Measurements from ENCODE around the gene RNASEH2B. TPM values are rescaled to one million over a fixed set of nuclear protein-coding genes. Genes with fewer than 3 reads are reported as not detected.

The RNASEH2B gene
- total RNA-seq, 1 donor from 2014 or later: 46.5 TPM

- intact Hi-C loops (cut with DNase I): no loop called here
- Histone ChIP-seq H3K4me1 (peaks cover 9% of the 10 kb centered on the region), H3K27me3 (no peaks in the 10 kb centered on the region), H3K4me3 (no peak overlapping the region), H3K36me3 (no peaks in the 10 kb centered on the region), H3K9me3 (no peaks in the 10 kb centered on the region), H3K27ac (peak overlapping the region; percentile 69)
- no peak for TF ChIP-seq CTCF (IDR thresholded peaks at IDR 0.05)
- DNase-seq (no peak), ATAC-seq (no peak)
Observed at GRCh38 chr13:50894012-50894411, 15.6 kb upstream of the RNASEH2B start.

- Histone ChIP-seq H3K4me1 (peaks cover 9% of the 10 kb centered on the region), H3K36me3 (no peaks in the 10 kb centered on the region), H3K9me3 (no peaks in the 10 kb centered on the region), H3K27me3 (no peaks in the 10 kb centered on the region), H3K4me3 (no peak overlapping the region), H3K27ac (no peak overlapping the region)
- no peak for ATAC-seq
- TF ChIP-seq CTCF (IDR thresholded peaks at IDR 0.05): no peak
- no peak for DNase-seq
- intact Hi-C loops (cut with DNase I): no loop called here
Observed at GRCh38 chr13:50894504-50894903, 15.1 kb upstream of the RNASEH2B start.

GRCh38 chr13:50898338-50898737 lies 11.3 kb upstream of the RNASEH2B start:
- no peak for ATAC-seq

GRCh38 chr13:50901701-50902100 lies 7.9 kb upstream of the RNASEH2B start:
- Histone ChIP-seq H3K27ac (no peak overlapping the region), H3K4me1 (no peaks in the 10 kb centered on the region), H3K4me3 (no peak overlapping the region), H3K36me3 (no peaks in the 10 kb centered on the region), H3K27me3 (no peaks in the 10 kb centered on the region), H3K9me3 (no peaks in the 10 kb centered on the region)
- intact Hi-C loops (cut with DNase I): no loop called here
- TF ChIP-seq CTCF (IDR thresholded peaks at IDR 0.05): no peak
- no peak for ATAC-seq
- no peak for DNase-seq

More at GRCh38 chr13:50898338-50898737, 11.3 kb upstream of the RNASEH2B start:
- peaks cover 9% of the 10 kb centered on the region for H3K4me1 ChIP-seq
- TF ChIP-seq CTCF (IDR thresholded peaks at IDR 0.05): no peak
- H3K36me3 ChIP-seq: no peaks in the 10 kb centered on the region
- no peak overlapping the region for H3K4me3 ChIP-seq
- intact Hi-C loops (cut with DNase I): no loop called here
- DNase-seq: no peak
- H3K27ac ChIP-seq: no peak overlapping the region
- no peaks in the 10 kb centered on the region for H3K9me3 ChIP-seq
- no peaks in the 10 kb centered on the region for H3K27me3 ChIP-seq

GRCh38 chr13:50905256-50905655 lies 4.3 kb upstream of the RNASEH2B start:
- Histone ChIP-seq H3K27me3 (no peaks in the 10 kb centered on the region), H3K27ac (no peak overlapping the region), H3K9me3 (no peaks in the 10 kb centered on the region), H3K36me3 (no peaks in the 10 kb centered on the region), H3K4me1 (no peaks in the 10 kb centered on the region), H3K4me3 (no peak overlapping the region)
- intact Hi-C loops (cut with DNase I): no loop called here
- peak; percentile 75 for ATAC-seq
- no peak for DNase-seq
- no peak for TF ChIP-seq CTCF (IDR thresholded peaks at IDR 0.05)

GRCh38 chr13:50907781-50908180 lies 1.8 kb upstream of the RNASEH2B start:
- Histone ChIP-seq H3K36me3 (no peaks in the 10 kb centered on the region), H3K4me3 (no peak overlapping the region), H3K27ac (no peak overlapping the region), H3K27me3 (no peaks in the 10 kb centered on the region), H3K4me1 (peaks cover 21% of the 10 kb centered on the region), H3K9me3 (no peaks in the 10 kb centered on the region)
- intact Hi-C loops (cut with DNase I): no loop called here
- DNase-seq (no peak), ATAC-seq (no peak)
- TF ChIP-seq CTCF (IDR thresholded peaks at IDR 0.05): no peak

Measured in upper lobe of right lung (tissue), 1 donor.